GDM1 (cell line): ENCODE data around the gene MAF.

Experiments used
- DNase-seq: peaks from one replicate; lab custom pipeline; 2025; lab: John Stamatoyannopoulos, UW

Gene MAF

GRCh38 chr16:79600638-79601091 is at the start of gene MAF:
MAF (minus strand) TSS chr16:79600737; CDS start chr16:79599902, 835 bp downstream.
- peak; percentile 67 for DNase-seq

- DNase-seq = no peak
Observed at GRCh38 chr16:79648826-79649225, 48.3 kb upstream of the MAF start.

GRCh38 chr16:79647586-79647985 is 47.0 kb upstream of the MAF start:
- DNase-seq = no peak

- DNase-seq = no peak
Observed at GRCh38 chr16:79645701-79646100, 45.2 kb upstream of the MAF start.

GRCh38 chr16:79644971-79645667 is 44.6 kb upstream of the MAF start:
- DNase-seq = no peak

GRCh38 chr16:79642652-79643051 is 42.1 kb upstream of the MAF start:
- DNase-seq = no peak

- no peak for DNase-seq
Observed at GRCh38 chr16:79640513-79641360, 40.2 kb upstream of the MAF start.

- DNase-seq = no peak
Observed at GRCh38 chr16:79639576-79640311, 39.2 kb upstream of the MAF start.

- no peak for DNase-seq
Observed at GRCh38 chr16:79638386-79638785, 37.8 kb upstream of the MAF start.

GRCh38 chr16:79635488-79635887 is 35.0 kb upstream of the MAF start:
- DNase-seq = no peak

- no peak for DNase-seq
Observed at GRCh38 chr16:79634298-79634697, 33.8 kb upstream of the MAF start.

- DNase-seq = no peak
Observed at GRCh38 chr16:79632289-79632688, 31.8 kb upstream of the MAF start.

- no peak for DNase-seq
Observed at GRCh38 chr16:79628988-79629387, 28.5 kb upstream of the MAF start.

GRCh38 chr16:79628501-79628975 is 28.0 kb upstream of the MAF start:
- no peak for DNase-seq

- no peak for DNase-seq
Observed at GRCh38 chr16:79627092-79627491, 26.6 kb upstream of the MAF start.

GRCh38 chr16:79625738-79626137 is 25.2 kb upstream of the MAF start:
- no peak for DNase-seq

- no peak for DNase-seq
Observed at GRCh38 chr16:79623824-79624223, 23.3 kb upstream of the MAF start.

GRCh38 chr16:79623062-79623461 is 22.5 kb upstream of the MAF start:
- DNase-seq = no peak

GRCh38 chr16:79621027-79621426 is 20.5 kb upstream of the MAF start:
- DNase-seq = no peak

GRCh38 chr16:79618692-79619050 is 18.1 kb upstream of the MAF start:
- no peak for DNase-seq

- DNase-seq = no peak
Observed at GRCh38 chr16:79618041-79618691, 17.6 kb upstream of the MAF start.

- DNase-seq = no peak
Observed at GRCh38 chr16:79613009-79613408, 12.5 kb upstream of the MAF start.
